NCI-H2171 (cell line): Measurements from ENCODE around the gene TNS3.

Experiments used
- DNase-seq: peaks from one replicate; lab custom pipeline; 2025; lab: John Stamatoyannopoulos, UW

The TNS3 gene

DNA sequence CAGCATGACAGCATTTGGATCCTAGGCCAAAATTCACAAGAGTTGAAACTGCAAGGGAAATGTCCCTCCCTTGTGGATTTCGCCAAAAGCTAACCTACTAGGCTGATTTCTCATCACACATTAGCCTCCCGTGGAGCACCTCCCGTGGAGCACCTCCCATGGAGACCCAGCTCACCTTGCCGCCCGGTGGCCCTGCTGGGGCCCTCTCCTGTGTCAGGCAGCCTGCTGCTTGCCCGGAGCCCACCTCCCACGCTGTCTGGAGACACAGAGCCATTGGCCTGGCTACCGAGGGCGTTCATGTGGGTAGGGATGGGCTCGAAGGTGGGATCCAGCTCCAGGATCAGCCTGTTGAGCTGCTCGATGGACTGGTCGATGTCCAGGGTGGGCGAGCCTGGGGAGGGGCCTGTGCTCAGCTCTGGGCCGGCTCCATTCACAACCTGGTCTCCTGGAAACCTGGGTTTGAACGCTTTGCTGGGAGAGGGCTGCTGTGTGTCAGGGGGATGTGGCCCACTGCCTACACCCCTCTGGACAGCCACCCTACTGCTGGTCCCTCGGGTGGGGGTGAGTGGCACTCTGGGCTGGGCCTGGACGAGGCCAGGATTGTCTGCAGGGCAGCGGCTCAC lies 213.6 kb downstream of the TNS3 start:
- no peak for DNase-seq

DNA sequence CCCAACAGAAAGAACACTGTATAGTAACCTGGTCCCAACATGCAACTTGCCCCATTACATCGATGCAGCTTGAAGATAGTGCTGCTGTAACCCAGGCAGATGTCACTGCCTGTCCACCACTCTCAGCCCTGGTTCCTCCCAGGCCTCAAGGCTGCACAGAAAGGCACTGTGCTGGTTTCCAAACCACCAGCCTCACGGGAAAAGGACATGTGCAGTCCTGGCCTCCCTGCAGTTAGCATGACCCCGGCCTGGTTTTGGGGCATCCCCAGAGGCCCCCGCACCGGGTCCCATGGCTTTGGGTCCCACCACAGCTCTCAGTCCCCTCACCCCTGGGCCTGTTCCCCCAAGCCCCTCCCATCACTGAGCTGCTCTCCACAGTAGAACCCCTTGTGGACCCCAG lies 214.5 kb downstream of the TNS3 start:
- no peak for DNase-seq

DNA sequence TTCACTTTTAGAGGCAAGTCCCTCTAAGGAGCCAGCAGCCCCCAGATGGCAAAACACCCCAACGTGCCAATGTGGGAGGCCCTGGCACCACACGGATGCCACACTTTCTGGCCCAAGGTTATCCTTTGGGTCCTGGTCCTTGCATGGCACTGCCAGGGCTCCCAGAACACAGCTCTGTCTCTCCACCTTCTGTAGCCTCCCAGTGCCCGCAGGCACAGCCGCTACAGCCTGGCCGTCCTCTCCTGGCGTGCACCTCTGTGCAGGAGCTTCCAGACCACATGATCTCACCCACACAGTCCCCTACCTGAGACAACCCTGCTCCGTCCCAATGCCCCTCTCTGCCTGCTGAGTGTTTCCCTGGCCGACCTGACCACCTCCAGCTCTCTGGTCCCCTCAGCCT lies 215.0 kb downstream of the TNS3 start:
- DNase-seq = no peak

DNA sequence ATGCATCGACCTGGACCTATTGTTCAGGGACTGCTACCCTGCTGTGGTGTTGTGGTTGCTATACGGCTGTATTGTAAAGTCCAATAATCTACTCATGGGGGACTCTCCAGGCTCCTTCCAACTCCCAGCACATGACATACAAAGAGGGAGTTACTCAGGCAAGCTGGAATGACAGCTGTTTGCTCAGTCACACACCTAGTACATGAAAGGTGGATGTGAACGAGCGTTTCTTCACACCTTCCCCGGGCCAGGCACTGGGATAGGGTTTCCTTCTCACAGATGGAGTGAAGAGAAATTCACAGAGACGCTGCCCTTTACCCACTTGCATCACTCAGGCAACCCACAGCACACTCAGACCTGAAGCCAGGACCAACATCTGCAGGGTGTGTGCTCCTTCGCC lies 215.7 kb downstream of the TNS3 start:
- DNase-seq = peak; percentile 50

DNA sequence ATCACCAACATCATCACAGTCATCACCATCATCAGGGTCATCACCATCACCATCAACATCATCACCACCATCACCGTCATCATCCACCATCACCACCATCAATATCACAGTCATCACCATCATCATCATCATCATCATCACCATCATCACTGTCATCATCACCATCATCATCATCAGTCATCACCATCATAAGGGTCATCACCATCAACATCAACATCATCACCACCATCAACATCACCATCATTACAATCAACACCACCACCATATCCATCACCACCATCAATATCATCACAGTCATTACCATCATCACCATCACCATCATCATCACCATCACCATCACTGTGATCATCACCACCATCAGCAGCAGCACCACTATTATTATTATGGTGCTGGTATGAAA lies 218.9 kb downstream of the TNS3 start:
- DNase-seq = no peak

DNA sequence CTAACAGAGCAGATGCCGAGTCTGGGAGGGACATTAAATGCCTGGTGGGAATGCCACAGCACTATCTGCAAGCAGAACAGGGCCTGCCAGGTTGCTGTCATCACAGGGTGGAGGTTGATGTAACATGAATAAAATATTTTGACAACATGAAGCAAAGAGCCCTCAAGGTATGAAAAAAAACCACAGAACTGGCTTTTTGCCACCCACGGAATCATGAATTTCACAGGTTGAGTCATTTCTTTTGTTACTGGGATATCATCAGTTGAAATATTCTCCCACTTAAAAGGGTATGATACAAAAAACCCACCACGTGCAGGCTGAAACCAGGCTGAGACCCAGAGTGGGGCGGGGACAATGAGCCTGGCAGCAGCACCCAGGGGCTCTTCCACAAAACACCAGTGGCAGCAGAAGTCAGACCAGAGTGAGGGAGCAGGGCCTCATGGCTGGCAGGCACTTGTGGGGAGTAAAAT lies 220.1 kb downstream of the TNS3 start:
- DNase-seq = no peak

DNA sequence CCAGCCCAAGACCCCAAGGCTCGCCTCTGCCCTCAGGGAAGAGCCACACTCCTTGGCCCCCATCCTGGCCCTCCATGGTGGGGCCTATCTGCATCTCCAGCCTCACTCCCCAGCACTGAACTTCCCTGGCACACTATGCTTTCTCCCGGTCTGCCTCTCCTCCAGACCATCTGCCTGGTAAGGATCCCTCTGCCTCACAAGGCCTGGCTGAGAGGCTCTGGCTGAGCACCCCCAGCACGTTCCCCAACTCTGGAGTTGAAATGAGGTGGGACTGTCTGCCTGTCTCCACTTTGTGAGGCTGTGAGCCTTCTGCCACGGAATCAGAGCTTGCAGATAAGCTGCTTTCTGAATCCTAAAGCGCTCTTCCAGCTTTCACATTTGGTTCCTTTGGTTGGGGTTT lies 220.7 kb downstream of the TNS3 start:
- no peak for DNase-seq

DNA sequence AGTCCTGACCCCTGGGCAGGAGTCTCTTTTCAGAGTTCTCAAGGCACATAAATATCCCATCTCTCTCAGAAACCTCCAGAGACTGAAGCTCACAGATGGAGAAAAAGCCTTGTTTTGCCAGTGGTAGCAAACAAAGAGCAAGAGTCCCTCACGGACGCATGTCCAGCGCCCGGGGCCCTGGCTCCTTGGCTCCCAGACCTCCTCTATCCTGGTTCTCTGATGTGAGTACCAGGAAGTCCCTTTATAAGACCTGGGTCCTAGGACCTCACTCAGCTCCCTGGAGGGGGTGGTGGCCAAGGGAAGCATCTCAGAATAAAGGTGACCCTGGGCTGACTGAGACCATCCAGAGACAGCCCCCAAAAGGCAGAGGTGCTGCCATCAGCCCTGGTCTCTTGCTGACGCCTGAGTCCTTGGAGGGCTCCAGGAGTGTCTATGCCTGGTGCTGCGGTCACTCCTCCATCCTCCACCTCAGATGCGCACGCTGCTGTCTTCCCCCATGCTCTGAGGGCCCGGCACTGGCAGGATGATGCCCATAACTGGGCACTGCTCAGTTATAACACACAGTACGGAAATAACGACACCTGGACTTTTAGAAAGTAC lies 221.5 kb downstream of the TNS3 start:
- DNase-seq = no peak

DNA sequence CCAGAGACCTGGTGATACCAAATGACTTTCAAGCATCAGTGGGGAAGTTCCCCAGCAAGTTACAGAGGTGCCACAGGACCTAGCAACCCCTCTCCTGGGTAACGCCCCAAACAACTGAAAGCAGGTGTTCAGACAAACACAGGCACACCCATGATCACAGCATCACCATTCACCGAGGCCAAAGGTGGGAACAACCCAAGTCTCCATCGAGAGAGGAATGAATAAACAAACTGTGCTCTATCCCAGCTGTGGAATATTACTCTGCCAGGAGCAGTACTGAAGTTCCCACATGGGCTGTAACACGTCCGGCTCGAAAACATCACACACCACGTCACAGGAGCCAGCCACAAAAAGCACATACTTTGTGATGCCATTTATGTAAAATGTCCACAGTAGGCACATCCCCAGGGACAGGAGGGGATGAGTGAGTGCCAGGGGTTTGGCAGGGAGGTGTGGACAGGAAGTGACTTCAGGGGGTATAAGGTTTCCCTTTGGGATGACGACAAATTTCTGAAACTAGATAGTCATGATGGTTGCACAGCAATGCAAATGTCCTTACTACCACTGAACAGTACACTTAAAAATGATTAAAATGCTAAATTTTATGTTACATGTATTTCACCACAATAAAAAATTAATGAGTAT lies 222.8 kb downstream of the TNS3 start:
- DNase-seq = no peak

DNA sequence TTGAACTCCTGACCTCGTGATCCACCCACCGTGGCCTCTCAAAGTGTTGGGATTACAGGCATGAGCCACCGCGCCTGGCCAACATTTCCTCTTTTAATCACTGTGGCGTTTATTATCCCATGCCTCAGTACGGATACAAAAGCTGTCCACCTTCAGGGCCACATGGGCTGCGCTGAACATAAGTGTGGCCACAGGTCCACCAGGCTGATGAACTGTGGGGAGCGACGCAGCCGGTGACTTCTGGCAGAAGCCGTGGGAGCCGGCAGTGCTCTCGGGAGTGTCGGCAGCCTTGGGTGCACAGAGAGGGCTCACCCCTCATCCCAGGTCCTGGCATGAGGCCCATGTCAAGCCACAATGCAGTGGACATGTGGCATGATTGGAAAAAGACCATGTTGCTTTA lies 223.6 kb downstream of the TNS3 start:
- no peak for DNase-seq

DNA sequence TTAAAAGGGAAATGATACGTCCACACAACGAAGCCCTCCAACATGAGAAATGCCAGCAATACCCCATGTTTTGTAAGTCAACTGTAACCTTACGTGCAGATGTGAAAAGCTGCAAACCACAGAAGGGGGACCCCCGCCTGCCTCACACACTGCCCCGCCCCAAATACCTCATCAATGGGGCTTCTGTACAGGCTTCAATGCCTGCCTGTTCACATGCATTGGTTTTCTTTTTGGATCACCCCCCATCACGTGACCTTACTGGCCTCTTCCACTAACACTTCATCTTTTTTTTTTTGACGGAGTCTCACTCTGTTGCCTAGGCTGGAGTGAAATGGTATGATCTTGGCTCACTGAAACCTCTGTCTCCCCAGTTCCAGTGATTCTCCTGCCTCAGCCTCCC lies 224.0 kb downstream of the TNS3 start:
- no peak for DNase-seq

DNA sequence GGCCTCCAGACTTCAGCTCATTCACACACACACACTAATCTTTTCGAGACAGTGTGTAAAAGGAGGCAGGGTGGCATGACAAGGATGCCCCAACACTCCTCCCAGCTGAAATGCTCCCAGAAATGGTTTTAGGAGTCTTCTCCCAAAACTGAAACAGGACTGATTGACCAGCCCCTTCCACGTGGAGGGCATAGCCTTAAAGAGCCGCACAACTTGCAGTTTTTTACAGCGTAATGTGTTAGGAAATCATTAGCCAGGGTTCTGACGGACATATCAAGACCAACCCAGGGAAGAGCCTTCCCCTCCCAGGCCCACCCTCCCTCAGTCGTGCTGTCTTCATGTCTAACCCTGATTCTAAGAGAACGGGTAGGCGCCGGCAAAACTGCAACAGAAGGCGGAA lies 224.6 kb downstream of the TNS3 start:
- no peak for DNase-seq

DNA sequence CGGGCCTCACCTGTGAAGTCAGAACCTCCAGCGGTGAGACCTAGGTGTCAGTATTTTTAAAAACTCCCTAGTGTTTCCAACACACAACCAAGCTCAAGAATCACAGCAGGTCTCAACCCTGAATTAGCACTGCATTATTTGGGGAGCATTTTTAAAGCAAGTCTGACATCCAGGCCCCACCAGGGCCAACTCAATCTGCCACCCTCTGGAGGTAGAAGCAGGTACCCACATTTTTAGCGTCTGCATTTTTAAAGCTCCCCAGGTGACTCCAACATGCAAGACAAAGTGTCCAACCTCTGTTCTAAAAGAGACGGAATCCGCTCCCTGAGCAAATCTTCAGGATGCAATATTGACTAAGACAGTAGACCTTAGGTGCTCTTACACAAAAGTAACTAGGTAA lies 225.7 kb downstream of the TNS3 start:
- DNase-seq = no peak

DNA sequence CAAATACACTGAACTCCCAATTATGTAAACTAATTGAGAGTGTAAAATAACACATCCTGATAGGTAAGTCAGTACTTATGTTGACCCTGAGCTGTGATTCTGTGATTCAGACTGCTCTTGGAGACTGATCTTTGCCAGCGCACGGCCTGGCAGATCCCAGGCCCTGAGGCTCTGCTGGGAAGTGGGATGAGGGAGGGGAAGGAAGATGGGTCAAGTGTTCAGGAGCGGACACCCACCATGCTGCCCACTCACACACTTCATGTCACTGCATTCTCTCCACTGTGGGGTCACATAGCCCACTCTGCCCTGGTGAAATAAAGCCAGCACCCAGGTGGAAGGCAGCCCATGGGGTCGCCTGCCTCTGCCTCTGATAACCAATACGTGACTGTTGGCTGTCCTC lies 226.2 kb downstream of the TNS3 start:
- no peak for DNase-seq

DNA sequence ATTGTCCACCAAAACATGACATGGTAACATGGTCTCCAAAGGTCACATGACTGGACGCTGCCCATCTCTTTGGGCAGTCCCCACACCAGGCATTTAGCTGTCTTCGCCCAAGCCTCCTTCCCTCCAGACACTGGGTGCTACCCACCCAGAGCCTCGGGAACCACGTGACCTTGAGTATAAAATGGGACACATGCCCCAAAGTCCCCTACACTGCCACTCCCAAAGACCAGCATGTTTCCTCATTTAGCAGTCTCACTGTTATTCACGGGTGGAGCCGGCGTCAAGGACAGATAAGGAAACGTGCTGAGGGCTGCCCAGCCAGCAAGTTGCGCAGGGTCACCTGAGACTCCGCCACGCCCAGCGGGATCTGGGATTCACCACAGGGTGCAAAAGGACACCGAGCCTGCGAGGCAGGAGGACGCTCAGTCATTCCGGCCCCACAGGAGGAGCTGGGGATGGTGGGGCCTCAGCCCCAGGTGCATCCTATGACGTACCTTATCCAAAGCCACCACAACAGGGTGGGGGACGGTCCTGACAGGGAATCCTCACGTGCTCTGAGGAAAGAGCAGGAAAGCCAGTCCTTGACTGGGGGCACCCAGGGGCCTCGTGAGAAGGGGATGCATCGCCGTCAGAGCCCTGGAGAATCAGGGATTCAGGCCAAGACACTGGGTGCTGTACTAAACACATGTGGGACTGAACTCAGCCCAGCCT lies 226.9 kb downstream of the TNS3 start:
- DNase-seq = no peak

DNA sequence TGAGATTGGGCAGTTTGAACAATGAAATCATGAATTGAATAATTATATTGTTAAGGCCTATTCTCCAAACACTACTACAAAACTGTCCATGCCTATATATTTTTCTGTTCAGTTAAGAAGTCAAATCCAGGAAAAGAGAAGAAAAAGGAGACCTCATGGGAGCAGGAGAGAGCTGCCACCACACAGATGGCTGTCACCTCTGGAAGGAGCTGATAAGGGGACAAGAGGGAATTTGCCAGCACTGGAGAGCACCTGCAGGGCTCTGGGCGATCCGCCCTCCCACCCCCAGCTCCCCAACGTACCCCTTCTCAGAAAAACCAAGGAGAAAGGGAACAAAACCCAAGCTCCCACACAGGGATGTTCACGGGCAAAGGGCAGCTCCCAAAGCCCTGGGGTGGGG lies 227.8 kb downstream of the TNS3 start:
- DNase-seq = no peak

DNA sequence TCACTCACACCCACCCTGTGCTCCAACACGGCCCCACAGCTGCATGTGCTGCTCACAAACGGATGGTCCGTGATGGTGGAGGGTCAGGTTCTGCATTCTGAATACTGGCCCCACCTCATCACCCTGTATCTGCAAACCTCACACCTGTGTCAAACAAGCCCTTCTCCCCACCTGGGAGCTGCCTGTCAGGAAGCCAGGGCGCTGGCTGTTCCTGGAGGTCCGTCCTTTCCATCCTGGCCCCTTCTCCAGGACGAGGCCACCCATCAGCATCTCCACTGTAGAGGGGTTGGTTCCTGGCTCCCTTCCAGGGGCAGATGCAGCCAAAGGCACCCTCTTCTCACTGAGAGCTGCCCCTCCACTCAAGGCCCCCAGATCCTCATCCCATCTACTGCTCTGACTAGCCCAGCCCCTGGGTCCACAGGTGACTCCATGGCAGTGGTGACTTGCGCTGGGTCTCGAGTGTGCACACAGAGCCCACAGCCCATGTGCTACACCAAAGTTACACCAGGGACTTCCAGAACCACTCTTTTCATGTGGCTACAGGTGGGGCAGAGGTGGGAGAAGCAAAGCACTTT lies 229.4 kb downstream of the TNS3 start:
- DNase-seq = no peak

DNA sequence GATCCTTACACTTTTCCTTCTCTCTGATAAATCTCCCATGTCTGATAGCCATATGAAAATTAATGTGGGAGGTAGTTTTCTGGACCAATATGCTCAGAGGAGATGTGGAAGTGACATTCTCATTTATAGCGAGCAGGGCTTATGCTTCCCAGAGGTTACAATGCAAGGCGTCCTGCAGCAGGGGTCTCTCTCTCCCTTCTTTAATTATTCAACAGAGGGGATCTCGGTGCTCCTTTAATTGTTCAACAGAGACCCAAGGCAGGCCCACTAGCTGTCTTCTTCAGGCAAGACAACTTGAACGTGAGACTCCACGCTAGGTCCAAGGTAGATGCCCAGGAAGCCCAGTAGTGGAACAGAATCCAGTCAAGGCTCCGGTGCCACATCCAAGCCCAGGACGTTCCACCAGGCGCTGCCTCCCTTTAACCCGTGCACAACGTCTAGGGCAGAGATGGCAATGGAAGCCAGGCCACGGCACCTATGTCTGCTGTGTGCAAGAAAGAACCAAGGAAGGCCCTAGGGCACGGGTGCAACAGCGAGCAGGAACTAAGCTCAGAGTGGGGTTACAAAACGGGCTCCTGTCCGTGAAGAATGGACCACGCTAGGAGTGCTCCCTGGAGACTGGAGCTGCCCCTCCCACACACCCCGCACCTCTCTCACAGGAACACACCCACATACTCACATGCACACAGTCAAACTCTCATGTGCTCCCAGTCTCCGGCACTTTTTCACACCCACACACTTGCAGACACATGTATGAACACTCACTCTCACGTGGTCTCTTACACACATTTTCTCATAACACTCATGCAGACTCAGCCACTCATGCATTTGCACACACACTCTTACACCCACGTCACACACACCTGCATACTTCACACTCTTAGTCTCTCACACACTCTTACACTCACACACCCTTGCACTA lies 230.4 kb downstream of the TNS3 start:
- DNase-seq = no peak

DNA sequence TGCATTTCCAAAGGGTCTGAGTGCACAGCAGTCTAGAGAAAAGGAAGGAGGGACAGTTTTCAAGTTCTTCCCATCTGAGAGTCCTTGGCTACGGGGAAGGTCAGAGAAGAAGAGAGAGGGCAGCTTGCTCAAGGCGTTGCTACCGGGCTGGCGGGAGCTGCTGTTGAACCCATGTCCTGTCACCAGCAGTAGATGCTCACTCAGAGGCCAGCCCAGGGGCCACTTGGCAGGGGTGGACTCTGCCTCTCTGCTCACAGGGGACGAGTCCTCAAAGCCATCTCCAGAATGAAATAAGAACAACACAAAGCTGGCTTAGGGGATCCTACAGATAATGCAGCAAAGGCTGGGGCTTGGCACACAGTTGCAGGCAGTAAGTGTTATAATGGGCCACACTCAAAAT lies 231.5 kb downstream of the TNS3 start:
- no peak for DNase-seq

DNA sequence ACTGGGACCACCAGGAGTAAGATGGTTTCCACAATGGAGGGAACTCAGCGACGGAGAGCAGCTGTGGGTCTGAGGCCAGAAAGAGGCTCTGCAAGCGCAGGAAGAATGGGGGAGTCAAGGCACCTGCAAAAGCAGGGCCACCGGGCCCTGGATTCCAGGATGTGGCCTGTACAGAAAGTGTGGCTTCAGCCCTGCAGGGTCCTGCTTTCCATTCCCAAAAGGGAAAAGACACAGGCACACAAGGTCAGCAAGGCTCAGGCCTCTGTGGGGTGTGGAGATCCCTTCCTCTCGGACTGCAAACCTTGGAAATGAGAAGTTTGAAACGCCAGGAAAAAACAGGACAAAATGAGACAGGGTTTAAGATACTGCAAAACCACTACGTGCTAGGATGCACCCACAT lies 232.5 kb downstream of the TNS3 start:
- DNase-seq = no peak

DNA sequence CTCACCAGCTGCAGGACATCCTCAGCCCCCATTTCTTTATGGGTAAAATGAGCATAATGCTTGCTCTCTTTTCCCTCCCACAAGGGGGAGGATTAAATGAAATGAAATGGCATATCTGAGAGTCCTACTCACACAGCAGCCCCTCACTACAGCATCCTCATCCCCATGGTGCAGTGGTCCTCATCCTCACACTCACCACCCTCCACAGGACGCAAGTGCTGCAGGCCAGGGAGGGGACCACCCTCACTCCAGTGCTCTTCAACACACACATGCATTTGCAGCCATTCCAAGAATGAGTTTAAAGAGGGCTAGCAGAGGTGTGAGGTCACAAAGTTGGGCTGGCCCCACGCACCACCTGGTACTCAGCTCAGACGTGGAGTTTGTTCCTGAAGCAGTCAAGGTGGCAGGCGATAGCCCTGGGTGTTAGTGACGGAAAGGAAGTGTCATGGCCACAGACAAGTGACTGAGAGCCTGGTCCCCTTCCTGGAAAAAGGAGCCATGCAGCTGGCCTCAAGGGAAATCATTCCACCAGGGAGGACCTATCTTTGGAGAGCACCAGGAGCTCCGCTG lies 234.0 kb downstream of the TNS3 start:
- DNase-seq = no peak
